Skeletal muscle cell (primary cell): Measurements from ENCODE around the gene STARD3.
"Not testable (repeated sequence)": the region's sequence is repeated elsewhere in the genome, so short reads cannot be mapped to it uniquely, and the experiment has no call there.

Experiments used
- DNase-seq: peaks from one replicate; pipeline ENCODE4 v3.0.0-alpha.2; 2010; ENCODE audit warnings: low read depth
- H3K4me3 ChIP-seq: 2 replicates; pipeline ENCODE4 v1.5.1; 2011; ENCODE audit warnings: low read depth, mild to moderate bottlenecking, control low read depth, low read length, moderate library complexity

The STARD3 gene

GRCh38 chr17:39701784-39702422, 65.0 kb downstream of the STARD3 start:
- no peak overlapping the region for H3K4me3 ChIP-seq
- no peak for DNase-seq

GRCh38 chr17:39702901-39703893, 66.3 kb downstream of the STARD3 start:
- H3K4me3 ChIP-seq = no peak overlapping the region

GRCh38 chr17:39703913-39704312, 67.0 kb downstream of the STARD3 start:
- no peak for DNase-seq
- no peak overlapping the region for H3K4me3 ChIP-seq

More at GRCh38 chr17:39702901-39703893, 66.3 kb downstream of the STARD3 start:
- DNase-seq = no peak

GRCh38 chr17:39704821-39705551, 68.0 kb downstream of the STARD3 start:
- no peak for DNase-seq

GRCh38 chr17:39705786-39706348, 68.9 kb downstream of the STARD3 start:
- H3K4me3 ChIP-seq = no peak overlapping the region
- DNase-seq = no peak

More at GRCh38 chr17:39704821-39705551, 68.0 kb downstream of the STARD3 start:
- no peak overlapping the region for H3K4me3 ChIP-seq

GRCh38 chr17:39706383-39706782, 69.4 kb downstream of the STARD3 start:
- no peak overlapping the region for H3K4me3 ChIP-seq
- no peak for DNase-seq

GRCh38 chr17:39706921-39707337, 70.0 kb downstream of the STARD3 start:
- H3K4me3 ChIP-seq = no peak overlapping the region
- DNase-seq = no peak

- H3K4me3 ChIP-seq = no peak overlapping the region
- no peak for DNase-seq
These were observed 72.5 kb downstream of the STARD3 start for GRCh38 chr17:39709319-39709997.

GRCh38 chr17:39709998-39710964, 73.3 kb downstream of the STARD3 start:
- H3K4me3 ChIP-seq = no peak overlapping the region
- no peak for DNase-seq

GRCh38 chr17:39711071-39711470, 74.1 kb downstream of the STARD3 start:
- DNase-seq, H3K4me3 ChIP-seq: not testable (repeated sequence)

- H3K4me3 ChIP-seq = no peak overlapping the region
These were observed 74.9 kb downstream of the STARD3 start for GRCh38 chr17:39711851-39712250.

More at GRCh38 chr17:39711851-39712250, 74.9 kb downstream of the STARD3 start:
- DNase-seq = no peak
